Uterus (tissue), 2 donors: ENCODE measurements around the gene PDPK1.

ENCODE experiments used
- CTCF ChIP-seq, 4 experiments: fragments of 200-600 bp in 2 of 4; fragments of 450-650 bp in 2 of 4; sonication (generic) in 2 of 4; IDR thresholded peaks; one replicate each; pipeline ENCODE4 v1.5.1; 2016 to 2019; ENCODE audit warnings: antibody characterized with exemption in 4 of 4, mild to moderate bottlenecking in 2 of 4, moderate library complexity in 1 of 4
- POLR2A ChIP-seq, 2 donors: fragments of 450-650 bp; IDR thresholded peaks; one replicate each; pipeline ENCODE4 v1.6.1; 2016; ENCODE audit warnings: antibody characterized with exemption in 2 of 2, mild to moderate bottlenecking in 1 of 2, moderate library complexity in 1 of 2

- TF ChIP-seq CTCF (IDR thresholded peaks at IDR 0.05), result no peak
- no peak for TF ChIP-seq POLR2A (IDR thresholded peaks at IDR 0.05)
Measured at GRCh38 chr16:2595393-2596205, 57.8 kb downstream of the PDPK1 start.
